NB4 (cell line): ENCODE data around the gene USP48.

Experiments
- CTCF ChIP-seq: IDR thresholded peaks from one replicate; pipeline ENCODE4 v1.5.1; 2012; ENCODE audit warnings: low read depth, low read length
- MYC ChIP-seq: IDR thresholded peaks from 2 replicates; pipeline ENCODE4 v1.6.1; 2011; ENCODE audit warnings: low read depth, low read length
- POLR2A ChIP-seq: IDR thresholded peaks from 2 replicates; pipeline ENCODE4 v1.6.1; 2011; ENCODE audit warnings: mild to moderate bottlenecking; ENCODE audit not compliant: insufficient read length; ENCODE audit errors: extremely low read depth

GRCh38 chr1:21640653-21641052 lies 142.3 kb downstream of the USP48 start:
- TF ChIP-seq CTCF (no peak), POLR2A (no peak), MYC (no peak)
